C1 segment of cervical spinal cord (tissue), 14 donors: ENCODE data around the gene ANK3.

Experiments used
- DNase-seq, 14 donors: peaks; one replicate each; lab custom pipeline; 2025; lab: John Stamatoyannopoulos, UW

Gene ANK3

DNA sequence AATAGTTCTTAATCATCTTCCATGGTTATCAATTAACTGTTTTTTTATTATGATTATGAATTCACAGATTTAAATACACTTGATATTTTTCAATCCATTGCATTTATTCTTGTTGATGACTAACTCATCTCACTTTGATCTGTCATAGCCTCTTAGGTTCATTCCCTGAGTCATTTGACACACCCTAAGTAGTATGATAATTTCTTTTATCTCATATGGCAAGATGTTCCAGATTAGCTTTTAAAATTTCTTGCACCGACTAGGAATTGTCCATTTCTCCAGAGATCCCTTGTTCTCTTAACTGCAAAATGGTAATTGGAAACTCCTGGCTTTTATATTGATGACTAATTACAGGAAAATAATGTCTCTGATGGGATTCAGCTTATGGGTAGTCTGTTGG, 395.7 kb downstream of the ANK3 start:
- DNase-seq, result no peak

- no peak for DNase-seq
Measured at GRCh38 chr10:59991661-59992060, 398.0 kb downstream of the ANK3 start.

- DNase-seq, result no peak
Measured at GRCh38 chr10:59991117-59991516, 398.6 kb downstream of the ANK3 start.

DNA sequence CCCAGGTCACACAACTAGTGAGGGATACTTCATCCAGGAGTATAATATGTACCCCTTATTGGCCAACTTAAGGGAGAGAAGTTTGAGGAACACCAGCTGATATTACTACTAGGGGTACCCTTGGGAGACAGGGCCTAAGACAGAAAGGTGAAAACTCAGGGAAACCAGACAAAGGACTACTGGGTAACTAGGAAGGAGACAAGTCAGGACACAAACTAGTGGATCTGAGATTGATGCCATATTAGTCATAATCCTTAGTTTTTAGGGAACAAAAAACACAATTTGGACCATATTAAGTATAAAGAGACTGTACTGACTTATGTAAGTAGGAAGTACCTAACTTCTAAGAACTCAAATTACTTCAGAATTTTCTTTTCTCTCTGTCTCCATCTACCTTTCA, 404.0 kb downstream of the ANK3 start:
- DNase-seq, result no peak

DNA sequence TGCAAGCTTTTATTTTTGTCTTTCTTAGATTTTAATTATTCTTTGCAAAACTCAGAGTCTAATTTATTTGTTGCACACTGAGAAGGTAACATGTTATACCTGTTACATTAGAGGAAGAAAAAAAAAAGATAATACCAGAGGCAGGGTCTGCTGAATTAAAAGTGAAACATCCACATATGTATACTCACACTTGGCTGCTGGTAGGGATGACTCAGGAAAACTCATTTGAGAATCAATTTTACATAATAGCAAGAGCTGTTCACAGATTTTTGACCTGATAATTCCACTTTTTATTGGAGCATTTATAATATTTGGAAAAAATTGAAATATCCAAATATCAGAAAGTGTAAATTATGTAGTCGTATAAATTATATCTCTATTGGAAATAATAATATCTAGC, 405.3 kb downstream of the ANK3 start:
- no peak for DNase-seq

- no peak for DNase-seq
Measured at GRCh38 chr10:59980356-59980755, 409.3 kb downstream of the ANK3 start.

DNA sequence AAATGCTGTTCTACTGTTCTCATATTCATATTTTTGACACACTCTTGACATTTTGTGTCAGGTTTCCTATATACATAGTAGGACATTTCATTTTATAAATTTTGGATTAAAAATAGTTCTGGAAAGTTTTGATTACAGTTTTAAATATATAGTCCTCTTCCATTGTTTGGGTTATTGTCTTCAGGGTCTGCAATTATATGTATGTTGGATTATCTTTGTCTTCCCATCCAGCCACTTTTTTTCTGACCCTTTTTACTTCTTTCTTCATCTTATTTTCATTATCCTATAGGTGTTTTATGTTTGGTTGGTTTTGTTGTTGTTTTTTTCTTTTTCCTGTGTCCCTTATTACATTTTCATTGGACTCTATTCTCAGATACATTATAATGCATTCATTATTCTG, 412.2 kb downstream of the ANK3 start:
- no peak for DNase-seq

GRCh38 chr10:59976909-59977308, 412.8 kb downstream of the ANK3 start:
- no peak for DNase-seq
